NCI-H1105 (cell line): Measurements from ENCODE around the gene HCFC1.
A peak's percentile ranks its signal among the peaks of the same experiment; 100 is the strongest.

Experiments used
- DNase-seq: peaks from one replicate; lab custom pipeline; 2025; lab: John Stamatoyannopoulos, UW

The HCFC1 gene

DNA sequence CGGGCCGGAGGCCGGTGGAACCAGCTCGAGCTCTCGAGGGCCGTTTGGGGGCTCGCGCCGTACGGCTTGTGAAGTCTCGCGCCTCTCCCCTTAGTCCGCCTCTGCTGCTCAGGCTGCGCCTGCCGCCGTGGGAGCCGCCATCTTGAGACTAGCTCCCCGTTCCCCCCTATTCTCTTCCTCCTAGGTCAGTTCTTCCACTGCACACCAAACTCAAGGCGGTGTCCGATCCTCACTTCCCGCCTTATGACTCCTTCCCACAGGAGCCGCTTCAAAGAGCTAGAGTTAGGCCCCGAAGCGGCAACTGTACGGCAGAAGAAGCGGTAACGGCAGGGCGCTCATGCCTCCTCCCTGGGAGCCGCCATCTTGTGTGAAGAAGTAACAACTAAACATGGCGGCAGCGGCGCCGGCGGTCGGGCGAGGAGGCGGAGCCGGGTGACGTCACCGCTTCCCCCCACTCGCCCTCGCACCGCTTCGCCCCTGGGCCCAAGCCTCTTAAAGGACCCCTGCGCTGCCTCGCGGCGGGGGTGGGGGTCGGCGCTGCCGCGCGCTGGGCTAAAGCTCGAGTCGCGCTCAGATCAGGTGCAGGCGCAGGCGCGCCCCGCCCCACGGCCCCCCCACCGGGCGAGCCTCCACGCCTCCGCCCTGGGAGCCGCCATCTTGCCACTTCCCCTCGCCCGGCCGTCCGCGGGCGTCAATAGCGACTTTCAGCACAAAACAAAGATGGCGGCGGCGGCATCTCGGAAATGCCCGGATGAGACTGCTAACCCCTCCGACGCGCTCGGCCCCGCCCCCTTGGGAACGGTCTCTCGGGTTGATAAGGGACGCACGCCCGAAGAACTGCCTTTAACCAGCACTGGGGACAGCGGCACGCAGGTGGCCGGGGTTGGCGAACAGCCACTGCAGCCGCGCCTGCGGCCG lies at the start of gene HCFC1:
Gene HCFC1 (minus strand): TSS at position 369 of the 918 bp plus-strand sequence. CDS start 978 bp downstream, outside the sequence.
- DNase-seq: peak; percentile 95

DNA sequence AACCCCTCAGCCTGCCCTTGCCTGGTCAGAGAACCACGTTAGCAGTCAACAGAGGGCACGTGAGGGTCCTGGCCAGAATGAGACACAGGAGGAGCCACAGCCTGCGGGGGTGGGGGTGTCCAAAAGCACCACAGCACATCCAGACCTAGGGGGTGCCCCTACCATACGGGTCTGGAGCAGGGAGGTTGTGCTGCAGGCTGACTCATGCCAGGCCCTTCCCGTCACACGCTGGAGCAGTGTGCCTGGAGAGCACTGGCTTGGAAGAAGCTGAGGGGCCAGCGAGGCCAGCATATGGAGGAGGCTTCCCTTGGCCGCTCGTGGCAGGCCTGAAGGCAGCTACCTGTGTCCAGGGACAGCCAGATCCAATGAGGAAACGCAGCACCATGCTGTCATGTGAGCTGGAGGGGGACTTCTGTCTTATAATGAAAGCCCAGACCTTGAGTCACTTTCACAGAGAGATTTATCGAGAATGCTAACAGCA lies 49.6 kb upstream of the HCFC1 start:
- DNase-seq: no peak

DNA sequence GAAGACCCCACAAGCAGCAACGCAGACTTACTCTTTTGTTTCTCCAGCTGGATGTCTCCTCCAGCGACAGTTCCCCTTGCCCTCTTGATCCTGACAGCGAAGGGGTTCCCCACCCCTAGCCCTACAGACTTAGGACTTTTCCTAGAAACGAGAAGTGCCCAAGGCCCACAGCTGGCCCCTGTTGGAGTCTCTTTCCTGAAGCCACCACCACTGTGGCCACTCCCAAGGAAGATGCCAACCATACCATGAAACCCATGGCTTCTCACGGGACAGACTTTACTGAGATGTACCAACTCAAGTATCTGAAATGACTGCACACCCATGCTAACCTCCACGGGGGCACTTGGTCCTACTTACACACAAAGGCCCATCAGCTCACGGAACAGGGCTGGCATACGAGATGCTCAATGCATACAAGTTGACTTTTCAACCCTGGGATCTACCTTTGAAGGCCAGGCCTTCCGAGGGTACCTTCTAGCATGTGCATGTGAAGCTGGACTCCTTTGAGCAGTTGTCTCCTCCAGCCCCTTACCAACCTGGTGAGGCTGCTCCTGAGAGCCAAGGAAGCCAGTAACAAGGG lies 49.0 kb upstream of the HCFC1 start:
- no peak for DNase-seq

DNA sequence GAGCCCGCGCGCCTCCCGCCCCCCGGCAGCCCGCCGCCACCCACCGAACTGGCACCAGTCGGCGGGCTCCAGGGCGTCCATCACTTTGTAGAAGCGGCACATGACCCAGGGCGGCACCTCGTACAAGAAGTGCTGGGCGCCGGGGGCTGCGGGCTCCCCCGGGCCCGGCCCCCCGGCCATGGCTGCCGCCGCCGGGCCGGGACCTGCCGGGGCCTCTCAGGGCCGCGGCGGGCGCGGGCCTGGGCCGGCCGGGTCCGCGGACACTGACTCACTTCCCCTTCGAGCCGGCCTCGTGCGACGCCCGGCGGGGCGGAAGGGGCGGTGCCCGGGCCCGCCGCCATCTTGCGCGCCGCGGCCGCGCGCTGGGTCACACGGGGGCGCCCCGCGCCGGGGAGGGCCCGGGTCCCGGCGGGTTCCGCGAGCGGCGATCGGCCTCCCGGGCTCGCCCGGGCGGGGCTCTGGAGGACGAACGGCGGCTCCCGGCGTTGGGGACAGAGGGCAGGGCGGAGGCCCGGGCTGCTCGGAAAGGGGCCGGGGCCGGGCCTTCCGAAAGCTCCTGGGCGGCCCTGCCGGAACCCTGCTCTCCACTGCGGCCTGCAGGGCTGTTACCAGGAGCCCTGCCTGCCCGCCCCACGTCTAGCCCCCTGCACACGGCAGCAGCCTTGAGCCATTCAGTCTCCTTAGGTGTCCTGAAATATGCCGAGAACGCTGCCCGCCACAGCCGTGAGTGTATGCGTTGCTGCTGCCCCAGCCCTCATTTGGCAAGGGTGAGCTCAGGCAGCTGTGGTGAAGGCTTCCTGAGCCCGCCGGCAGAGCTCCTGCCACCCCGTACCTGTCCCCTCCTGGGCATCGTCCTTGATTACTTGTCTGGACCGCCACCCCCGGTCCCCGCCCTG lies 48.3 kb upstream of the HCFC1 start, which contains the start of gene IRAK1:
Gene IRAK1 (minus strand): TSS at position 270 of the 896 bp plus-strand sequence. CDS start 90 bp downstream, at position 180.
- peak; percentile 47 for DNase-seq

DNA sequence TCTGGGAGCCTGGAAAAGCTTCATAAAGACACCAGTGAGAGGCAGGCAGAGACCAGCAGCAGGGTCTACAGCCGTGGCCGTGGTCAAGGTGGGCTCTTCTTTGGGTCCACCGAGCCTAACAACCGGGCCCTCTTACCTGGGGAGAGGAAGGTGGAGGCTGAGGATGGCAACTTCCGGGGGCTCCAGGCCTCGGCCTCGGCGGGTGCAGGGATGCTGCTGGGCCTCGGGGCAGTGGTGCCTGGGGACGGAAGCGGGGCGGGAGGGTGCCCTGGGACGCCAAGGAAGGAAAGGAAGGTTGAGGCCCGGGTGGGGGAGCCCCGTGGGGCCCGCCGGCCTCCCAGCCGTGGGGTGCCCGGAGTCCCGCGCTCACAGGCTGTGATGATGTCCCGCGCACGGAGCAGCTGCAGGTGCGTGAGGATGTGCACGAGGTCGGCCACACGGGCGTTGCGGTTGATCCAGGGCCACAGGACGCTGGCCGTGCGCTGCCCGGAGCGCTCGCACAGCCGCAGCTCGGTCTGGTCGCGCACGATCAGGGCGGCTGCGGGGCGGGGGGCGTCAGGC lies 47.5 kb upstream of the HCFC1 start:
- no peak for DNase-seq

DNA sequence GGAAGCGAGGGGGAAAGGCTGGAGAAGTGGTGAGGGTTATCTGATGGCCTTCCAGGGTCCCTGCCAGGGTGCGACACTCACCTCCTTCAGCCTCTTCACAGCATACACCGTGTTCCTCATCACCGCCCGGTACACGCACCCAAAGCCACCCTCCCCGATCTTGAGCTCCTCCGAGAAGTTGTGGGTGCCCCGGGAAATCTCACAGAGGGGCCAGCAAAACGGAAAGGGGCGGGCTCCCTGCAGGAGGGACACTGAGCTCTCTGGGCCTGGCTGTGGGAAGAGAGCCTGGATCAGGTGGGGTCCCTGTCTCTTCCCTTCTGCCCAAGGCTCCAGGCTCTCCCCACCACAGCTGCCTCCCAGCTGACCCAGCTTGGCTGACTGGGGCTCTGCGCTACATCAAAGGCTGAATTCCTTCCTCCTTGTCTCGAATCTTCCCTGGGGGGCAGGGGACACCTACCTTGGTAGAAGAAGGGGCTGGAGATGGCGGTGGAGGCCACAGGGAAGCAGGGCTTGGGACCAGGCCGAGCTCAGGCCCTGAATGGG lies 47.0 kb upstream of the HCFC1 start:
- no peak for DNase-seq

DNA sequence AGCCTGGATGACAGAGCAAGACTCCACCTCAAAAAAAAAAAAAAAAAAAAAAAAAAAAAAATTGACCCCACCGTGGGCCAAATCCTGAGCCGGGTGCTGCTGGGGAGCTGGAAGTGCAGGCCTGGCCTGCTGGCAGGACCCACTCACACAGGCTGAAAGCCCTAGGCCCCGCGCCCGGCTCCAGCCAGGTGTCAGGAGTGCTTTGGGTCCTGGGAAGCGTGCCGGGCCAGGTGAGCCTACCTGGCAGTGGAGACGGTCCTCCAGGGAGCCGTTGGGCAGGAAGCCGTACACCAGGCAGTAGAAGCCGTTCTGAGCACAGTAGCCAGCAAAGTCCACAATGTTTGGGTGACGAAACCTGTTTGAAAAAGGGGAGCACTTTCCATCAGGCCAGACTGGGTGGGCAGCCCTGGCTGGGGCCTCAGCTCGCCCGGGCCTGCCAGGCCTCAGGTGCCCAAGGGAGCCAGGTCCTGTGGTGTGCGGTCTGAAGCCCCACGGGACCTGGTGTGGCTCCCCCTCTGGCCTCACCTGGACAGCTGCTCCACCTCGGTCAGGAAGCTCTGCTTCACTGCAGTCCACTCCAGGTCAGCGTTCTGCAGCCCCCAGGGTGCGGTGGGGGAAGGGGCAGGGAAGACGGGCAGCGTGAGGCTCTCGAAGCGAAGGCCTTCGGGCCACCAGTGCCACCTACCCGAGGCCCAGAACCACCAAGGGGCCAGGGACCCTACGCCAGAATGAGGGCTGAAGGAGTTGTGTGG lies 46.3 kb upstream of the HCFC1 start:
- DNase-seq: no peak

DNA sequence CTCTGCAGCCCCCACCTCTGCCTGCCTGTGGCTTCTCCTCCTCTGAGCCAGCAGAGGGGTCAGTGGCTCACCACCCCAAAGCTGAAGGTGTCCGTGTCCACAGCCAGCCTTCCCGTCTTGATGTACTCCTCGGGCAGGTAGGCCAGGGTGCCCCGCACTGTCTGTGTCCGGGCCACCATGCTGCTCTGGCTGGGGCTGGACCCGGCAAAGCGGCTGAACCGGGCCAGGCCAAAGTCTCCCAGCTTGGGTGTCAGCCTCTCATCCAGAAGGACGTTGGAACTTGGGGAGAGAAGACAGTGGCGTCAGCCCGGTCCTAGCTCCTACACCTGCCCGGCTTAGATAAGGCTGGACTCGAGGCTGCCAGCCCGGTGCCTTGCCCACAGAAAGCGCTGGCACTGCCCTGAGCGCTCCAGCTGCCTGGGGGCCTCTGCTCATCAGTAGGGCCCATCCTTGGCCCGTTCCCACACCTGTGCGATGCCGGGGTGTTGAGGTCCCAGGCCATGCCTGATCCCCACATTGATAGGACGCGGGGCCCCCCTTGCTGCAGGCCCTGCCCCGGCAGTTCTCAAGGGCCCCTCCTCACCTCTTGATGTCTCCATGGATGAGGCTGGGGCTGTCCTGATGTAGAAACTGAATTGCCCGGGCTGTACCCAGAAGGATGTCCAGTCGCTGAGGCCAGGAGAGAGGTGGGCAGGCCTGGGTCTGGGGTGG lies 44.9 kb upstream of the HCFC1 start:
- no peak for DNase-seq

DNA sequence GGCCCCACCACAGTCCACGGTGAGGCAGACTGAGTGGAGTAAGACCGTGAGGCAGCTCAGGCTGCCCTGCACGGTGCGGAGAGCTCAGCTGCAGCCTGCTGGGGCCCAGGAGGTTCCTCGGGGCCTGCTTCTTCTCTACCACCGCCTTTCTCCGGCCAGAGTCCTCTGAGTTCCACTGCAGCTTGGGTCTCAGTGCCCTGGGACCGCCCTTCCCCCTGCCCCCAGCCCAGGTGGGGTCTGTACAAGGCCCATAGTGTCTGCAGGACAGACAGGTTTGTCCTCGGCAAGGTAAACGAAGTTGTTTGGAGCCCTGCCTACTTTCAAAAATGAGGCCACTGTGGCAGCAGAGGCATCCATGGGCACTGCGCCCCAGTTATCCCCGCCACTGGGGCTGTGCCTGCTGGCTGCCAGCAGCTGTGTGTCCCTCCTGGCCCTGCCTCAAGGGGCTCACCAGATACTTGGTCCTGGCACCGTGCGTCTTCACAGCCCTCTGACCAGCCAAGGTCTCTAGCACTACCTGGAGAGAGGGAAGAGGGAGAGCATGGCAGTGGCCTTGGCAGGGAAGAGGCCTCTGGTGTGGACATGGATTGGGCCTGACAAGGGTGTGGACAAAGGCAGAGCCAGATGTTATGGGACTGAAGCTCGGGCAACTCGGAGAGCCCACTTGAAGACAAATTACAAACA lies 44.1 kb upstream of the HCFC1 start:
- no peak for DNase-seq

DNA sequence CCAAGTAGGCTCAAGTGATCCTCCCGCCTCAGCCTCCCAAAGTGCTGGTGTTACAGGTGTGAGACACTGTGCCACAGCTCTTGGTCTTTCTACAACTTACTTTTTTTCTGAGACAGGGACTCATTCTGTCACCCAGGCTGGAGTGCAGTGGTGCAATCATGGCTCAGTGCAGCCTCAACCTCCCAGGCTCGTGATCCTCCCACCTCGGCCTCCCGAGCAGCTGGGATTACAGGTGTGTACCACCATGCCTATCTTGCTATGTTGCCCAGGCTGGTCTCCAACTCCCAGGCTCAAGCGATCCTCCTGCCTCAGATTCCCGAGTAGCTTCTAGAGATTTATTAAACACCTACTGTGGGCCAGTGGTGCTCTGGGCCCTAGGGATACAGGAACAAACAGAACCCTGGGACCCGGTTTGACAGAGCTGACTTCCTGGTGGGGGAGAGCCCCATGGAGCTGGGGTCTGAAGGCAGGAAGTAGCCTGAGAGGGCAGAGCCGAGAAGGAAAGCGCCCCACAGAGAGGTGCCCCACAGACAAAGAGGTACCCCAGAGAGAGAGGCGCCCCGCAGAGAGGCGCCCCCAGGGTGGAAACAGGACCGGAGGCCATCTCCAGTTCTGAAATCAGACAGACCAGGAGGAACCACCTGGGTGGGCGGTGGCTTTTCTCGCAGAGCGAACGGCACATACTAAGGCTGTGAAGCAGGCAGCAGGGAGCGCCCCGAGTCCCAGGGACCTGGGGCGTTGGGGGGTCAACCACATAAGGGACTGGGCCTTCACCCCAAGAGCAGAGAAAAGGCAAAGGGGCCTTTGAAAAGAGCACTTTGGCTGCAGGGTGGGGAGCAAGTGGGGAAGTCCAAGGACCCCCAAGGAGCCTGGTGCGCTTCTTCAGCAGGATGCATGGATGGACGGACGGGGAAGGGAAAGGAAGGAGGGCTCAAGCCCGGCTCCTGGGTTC lies 43.1 kb upstream of the HCFC1 start:
- DNase-seq: no peak

DNA sequence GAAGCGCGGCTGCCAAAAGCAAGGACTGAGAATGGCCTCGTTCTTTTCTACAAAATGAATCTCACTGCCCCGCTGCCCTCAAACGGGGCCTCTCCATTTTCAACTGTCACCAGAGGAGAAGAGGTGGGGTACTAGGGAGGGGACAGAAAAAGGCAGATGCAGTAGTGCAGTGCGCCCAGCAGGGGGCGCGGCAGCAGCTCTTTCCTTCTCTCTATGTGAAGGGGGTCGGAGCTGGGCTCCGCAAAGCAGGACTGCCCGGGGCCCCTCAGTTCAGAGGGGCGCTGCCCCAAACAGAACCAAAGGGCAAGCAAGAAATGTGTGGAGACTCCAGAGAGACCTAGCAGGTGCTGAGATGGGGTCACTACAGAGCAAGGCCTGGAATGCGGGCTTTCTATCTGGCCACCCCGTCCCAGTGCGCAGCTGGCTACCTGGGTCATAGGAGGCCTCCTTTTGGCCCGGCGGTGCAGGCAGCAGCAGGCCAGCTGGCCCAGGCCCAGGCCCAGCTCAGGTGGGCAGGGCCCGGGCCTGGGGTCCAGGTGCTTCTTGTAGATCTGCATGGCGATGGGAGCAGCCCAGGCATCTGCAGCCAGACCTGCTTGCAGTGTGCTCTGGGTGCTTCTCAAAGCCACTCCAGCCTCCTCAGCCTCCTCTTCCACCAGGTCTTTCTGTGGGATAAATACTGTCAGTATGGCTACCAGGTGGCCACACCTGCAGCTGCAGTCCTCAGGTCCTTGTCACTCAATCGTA lies 42.2 kb upstream of the HCFC1 start:
- DNase-seq: peak; percentile 21

DNA sequence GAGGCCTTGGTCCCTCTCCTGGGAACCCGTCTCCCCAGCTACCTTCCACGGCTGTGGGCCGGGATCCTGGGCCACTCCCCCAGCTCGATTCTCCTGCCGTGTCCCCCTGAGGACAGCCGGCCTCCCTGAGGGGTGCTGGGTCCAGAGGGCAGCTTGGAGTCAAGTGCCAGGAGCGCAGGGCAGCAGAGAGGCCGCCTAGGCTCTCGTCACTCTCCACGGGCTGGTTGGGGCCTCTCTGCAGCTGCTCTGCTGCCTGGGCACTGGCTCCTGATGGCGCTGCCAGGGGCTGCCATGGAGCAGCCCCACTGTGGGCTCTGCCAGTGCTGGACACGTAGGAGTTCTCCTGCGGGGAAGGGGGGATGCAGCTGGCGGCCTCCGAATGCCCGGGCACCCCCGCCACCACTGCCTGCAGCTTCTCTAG lies 41.4 kb upstream of the HCFC1 start:
- DNase-seq: no peak

DNA sequence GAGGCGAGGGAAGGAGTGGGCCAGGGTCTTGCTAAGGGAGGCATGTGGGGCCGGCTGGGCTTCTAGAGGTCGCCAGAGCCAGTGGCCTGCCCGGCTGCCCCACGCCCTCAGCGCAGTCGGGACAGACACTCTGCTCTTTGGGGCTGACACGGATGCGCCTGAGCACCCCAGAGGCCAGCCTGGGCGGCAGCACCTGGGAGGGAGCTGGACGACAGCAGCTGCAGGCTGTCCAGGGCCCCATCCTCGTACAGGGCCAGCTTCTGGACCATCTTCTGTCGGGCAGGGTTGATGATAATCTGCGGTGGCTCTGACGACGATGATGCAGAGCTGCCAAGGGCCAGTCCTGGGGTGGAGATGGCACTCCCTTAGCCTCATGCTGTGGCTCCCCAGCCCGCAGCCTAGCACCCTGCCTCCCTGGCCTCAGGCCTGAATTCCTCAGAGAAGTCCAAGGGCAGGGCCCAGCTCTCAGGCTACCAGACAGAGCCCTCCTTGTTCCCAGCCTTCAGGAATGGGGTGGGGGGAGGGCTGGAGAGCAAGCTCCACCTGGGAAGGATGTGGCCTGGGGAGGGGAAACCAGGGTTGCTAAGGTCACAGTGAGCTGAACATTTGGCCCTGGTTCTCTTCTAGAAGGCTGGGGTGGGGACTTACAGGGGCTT lies 40.8 kb upstream of the HCFC1 start:
- DNase-seq: no peak

DNA sequence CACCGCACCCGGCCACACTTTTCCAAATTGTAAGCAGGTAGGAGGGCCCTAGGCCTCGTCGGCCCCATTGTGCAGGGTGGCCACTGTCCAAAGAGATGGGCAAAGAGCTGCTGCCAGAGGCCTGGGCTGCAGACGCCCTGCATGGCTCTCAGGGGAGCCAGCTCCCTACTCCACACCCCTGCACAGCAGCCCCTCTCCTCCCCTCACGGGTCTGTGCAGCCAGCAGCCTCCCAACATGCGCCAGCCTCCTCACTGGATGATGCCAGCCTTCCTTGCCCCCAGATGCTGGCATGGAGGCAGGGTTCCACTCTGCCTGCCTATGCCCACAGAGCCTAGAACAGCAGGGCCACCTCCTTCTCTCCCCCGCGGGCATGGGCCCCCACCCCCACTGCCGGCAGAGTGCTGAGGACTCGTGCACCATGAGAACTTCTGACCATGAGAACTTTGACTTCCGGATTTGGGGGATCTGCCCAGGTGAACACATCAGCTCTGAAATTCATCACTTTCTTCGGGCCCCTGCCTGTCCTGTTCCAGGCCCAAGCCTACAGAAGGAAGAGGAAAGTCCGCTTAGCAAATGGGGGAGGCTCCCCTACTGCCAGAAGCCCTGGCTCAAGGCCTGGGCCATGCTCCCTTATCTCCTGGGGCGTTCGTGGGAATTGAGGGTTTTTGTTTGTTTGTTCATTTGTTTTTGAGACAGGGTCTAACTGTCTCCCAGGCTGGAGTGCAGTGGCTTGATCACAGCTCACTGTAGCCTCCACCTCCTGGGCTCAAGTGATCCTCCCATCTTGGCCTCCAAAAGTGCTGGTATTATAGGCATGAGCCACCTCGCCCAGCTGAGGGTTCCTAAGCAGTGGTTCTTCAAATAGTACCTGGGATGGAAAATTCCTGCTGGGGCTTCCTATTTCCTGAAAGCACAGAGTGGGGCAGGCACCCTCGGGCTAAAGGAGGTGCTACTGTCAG lies 40.0 kb upstream of the HCFC1 start:
- no peak for DNase-seq

DNA sequence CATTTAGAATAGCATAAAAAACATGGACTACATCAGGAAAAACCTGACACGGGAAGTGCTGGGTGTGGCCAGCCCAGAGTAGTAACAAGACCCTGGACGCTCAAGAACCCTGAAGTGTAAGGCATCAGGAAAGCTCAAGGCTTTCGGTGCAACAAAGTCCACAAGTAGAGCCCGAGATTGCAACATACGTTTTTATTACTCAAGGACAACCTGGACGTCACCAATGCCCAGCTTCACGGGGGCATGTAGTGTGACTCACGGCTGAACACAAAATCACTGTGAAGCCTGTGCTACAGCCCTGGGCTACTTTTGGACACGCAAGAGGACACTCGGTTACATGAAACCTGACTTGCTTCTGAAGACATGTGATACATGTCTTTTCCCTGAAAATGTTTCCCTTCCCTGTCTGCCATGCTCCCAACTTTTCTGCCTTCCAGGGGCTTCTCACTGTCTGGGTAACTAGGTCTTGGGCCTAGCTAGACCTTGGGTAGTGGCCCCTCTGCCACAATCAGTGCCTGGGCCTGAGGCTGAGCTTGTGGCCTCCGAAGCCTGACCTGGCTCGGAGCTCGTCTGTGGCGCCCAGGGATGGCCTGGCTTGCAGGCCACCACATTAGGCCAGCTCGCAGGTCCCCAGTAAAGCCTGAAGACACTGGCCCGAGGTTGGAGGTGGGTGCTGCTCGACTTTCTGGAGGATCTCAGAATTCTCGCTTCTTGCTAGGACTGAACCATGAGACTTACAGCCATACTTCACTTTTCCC lies 38.9 kb upstream of the HCFC1 start:
- DNase-seq: no peak
